Activated T-cell treated with anti-CD3 and anti-CD28 coated beads, Interleukin-2, amount 50 U/mL, for 4 hours (primary cell): ENCODE measurements around the gene CLPSL1. TPM values are rescaled to one million over a fixed set of nuclear protein-coding genes. Genes with fewer than 3 reads are reported as not detected.

Source experiments
- ATAC-seq, 2 donors: fragments of 200-7000 bp; cut with Tn5 transposase; one replicate each; pipeline ENCODE4 v1.10.0; 2021
- DNase-seq: peaks from one replicate; pipeline ENCODE4 v3.0.0-alpha.2; 2020
- H3K27me3 Mint-ChIP-seq: one replicate; pipeline ENCODE4 v1.8.0; 2021; ENCODE audit warnings: low read depth, mixed read lengths
- H3K36me3 Mint-ChIP-seq: one replicate; pipeline ENCODE4 v1.8.0; 2022; ENCODE audit warnings: mixed read lengths; ENCODE audit not compliant: insufficient read depth
- H3K4me1 Mint-ChIP-seq: one replicate; pipeline ENCODE4 v1.8.0; 2021; ENCODE audit warnings: low read depth, mixed read lengths
- H3K4me3 Mint-ChIP-seq: one replicate; pipeline ENCODE4 v1.8.0; 2021; ENCODE audit warnings: mild to moderate bottlenecking, moderate library complexity, mixed read lengths
- H3K9me3 Mint-ChIP-seq: one replicate; pipeline ENCODE4 v1.8.0; 2021; ENCODE audit warnings: mixed read lengths
- total RNA-seq, 3 donors: library from RNA; stranded (reverse); gene quantifications; one replicate each; pipeline ENCODE4 v1.2.1, GENCODE V29; 2021

CLPSL1 gene
- total RNA-seq, 3 donors from 2014 or later: not detected

GRCh38 chr6:35750557-35750956 is 30.3 kb upstream of the CLPSL1 start:
- Mint-ChIP-seq H3K4me3 (no peak overlapping the region), H3K36me3 (no peaks in the 10 kb centered on the region), H3K4me1 (no peaks in the 10 kb centered on the region), H3K27me3 (no peaks in the 10 kb centered on the region), H3K9me3 (peaks cover 7% of the 10 kb centered on the region)
- DNase-seq (no peak), ATAC-seq (peak in 1 of 2 donors; percentile 50)

GRCh38 chr6:35751594-35751993 is 29.2 kb upstream of the CLPSL1 start:
- ATAC-seq: peak; percentile 67 to 79
- H3K4me3 Mint-ChIP-seq: no peak overlapping the region
- no peaks in the 10 kb centered on the region for H3K36me3 Mint-ChIP-seq
- no peaks in the 10 kb centered on the region for H3K4me1 Mint-ChIP-seq
- DNase-seq: no peak
- H3K27me3 Mint-ChIP-seq: no peaks in the 10 kb centered on the region
- H3K9me3 Mint-ChIP-seq: peaks cover 7% of the 10 kb centered on the region

GRCh38 chr6:35752330-35752729 is 28.5 kb upstream of the CLPSL1 start:
- peaks cover 7% of the 10 kb centered on the region for H3K9me3 Mint-ChIP-seq

DNA sequence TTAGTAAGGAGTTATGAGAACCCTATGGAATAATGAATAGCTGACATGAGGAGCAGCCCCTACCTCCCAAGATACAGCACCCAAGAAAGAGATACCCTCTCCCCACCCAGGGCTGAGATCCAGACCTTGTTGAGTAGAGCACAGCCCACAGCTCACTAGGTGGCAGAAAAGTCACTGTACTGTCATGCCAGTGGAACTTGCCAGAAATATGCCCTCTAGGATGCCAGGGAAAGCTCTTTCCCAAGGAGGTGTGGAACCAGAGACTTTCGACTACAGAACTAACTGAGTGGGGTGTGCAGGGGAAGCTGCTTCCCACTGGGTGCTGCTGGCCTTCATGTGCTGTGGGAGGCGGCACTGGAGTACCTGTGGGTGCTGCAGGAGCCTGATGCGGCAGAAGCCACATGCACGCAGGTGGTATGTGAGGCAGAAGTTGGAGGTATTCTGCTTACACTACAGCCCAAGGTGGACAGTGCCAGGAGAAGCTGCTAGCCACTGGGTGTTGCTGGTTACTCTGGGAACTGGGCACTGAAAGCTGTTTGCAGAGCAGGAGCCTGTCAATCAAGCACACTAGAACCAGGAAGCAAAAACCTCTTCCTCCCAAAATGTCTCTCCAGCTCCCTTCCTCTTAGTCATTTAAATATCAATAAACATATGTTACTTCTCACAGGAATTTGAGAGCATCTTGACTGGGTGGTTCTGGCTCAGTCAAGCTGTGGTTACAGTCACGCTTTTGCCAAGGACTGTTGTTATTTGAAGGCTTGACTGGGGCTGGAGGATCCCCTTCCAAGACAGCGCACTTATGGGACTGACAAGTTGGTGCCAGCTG is 26.2 kb upstream of the CLPSL1 start:
- no peak for ATAC-seq
- Mint-ChIP-seq H3K27me3 (peaks cover 16% of the 10 kb centered on the region), H3K36me3 (no peaks in the 10 kb centered on the region), H3K4me3 (no peak overlapping the region), H3K4me1 (no peaks in the 10 kb centered on the region), H3K9me3 (no peaks in the 10 kb centered on the region)
- no peak for DNase-seq

More at GRCh38 chr6:35752330-35752729, 28.5 kb upstream of the CLPSL1 start:
- Mint-ChIP-seq H3K4me3 (no peak overlapping the region), H3K36me3 (no peaks in the 10 kb centered on the region), H3K27me3 (peaks cover 2% of the 10 kb centered on the region), H3K4me1 (no peaks in the 10 kb centered on the region)
- no peak for ATAC-seq
- DNase-seq: no peak

GRCh38 chr6:35755278-35755924 is 25.4 kb upstream of the CLPSL1 start:
- no peak overlapping the region for H3K4me3 Mint-ChIP-seq
- H3K9me3 Mint-ChIP-seq: no peaks in the 10 kb centered on the region
- peaks cover 22% of the 10 kb centered on the region for H3K27me3 Mint-ChIP-seq

DNA sequence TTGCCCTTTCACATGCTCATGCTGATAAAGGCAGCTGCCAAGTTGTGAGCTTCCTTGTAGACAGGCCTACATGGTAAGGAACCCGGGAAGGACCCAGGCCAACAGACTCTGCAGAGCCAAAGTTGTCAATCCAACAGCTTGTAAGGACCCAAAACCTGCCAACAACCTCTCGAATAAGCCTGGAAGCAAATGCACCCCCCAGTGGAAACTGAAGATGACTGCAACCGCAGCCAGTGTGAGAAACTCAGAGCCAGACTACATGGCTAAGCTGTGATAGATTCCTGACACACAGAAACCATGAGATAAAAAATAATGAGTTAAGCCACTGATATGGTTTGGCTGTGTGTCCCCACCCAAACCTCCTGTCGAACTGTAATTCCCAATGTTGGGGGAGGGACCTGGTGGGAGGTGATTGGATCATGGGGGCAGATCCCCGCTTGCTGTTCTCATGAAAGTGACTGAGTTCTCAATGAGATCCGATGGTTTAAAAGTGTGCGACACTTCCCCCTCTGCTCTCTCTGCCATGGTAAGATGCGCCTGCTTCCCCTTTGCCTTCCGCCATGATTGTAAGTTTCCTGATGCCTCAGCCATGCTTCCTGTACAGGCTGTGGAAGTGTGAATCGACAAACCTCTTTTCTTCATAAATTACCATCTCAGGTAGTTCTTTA is 23.2 kb upstream of the CLPSL1 start:
- Mint-ChIP-seq H3K27me3 (peaks cover 40% of the 10 kb centered on the region), H3K36me3 (no peaks in the 10 kb centered on the region), H3K4me3 (no peak overlapping the region), H3K4me1 (no peaks in the 10 kb centered on the region), H3K9me3 (no peaks in the 10 kb centered on the region)
- no peak for ATAC-seq
- no peak for DNase-seq

More at GRCh38 chr6:35755278-35755924, 25.4 kb upstream of the CLPSL1 start:
- DNase-seq (no peak), ATAC-seq (no peak)
- H3K36me3 Mint-ChIP-seq: no peaks in the 10 kb centered on the region
- H3K4me1 Mint-ChIP-seq: no peaks in the 10 kb centered on the region

- Mint-ChIP-seq H3K27me3 (peaks cover 57% of the 10 kb centered on the region), H3K4me1 (peaks cover 3% of the 10 kb centered on the region), H3K36me3 (no peaks in the 10 kb centered on the region), H3K4me3 (no peak overlapping the region), H3K9me3 (no peaks in the 10 kb centered on the region)
- DNase-seq (no peak), ATAC-seq (no peak)
These were observed 21.4 kb upstream of the CLPSL1 start for GRCh38 chr6:35759426-35759825.

GRCh38 chr6:35765739-35766138 is 15.1 kb upstream of the CLPSL1 start:
- peaks cover 3% of the 10 kb centered on the region for H3K4me1 Mint-ChIP-seq

GRCh38 chr6:35769211-35769610 is 11.6 kb upstream of the CLPSL1 start:
- no peaks in the 10 kb centered on the region for H3K4me1 Mint-ChIP-seq
- H3K9me3 Mint-ChIP-seq: no peaks in the 10 kb centered on the region
- H3K36me3 Mint-ChIP-seq: no peaks in the 10 kb centered on the region
- ATAC-seq (no peak), DNase-seq (no peak)
- no peak overlapping the region for H3K4me3 Mint-ChIP-seq
- peaks cover 8% of the 10 kb centered on the region for H3K27me3 Mint-ChIP-seq

More at GRCh38 chr6:35765739-35766138, 15.1 kb upstream of the CLPSL1 start:
- no peak for ATAC-seq
- Mint-ChIP-seq H3K27me3 (peaks cover 39% of the 10 kb centered on the region), H3K9me3 (no peaks in the 10 kb centered on the region), H3K4me3 (no peak overlapping the region), H3K36me3 (no peaks in the 10 kb centered on the region)
- no peak for DNase-seq

GRCh38 chr6:35771343-35771627 is 9.5 kb upstream of the CLPSL1 start:
- ATAC-seq (no peak), DNase-seq (no peak)
- Mint-ChIP-seq H3K9me3 (no peaks in the 10 kb centered on the region), H3K36me3 (no peaks in the 10 kb centered on the region), H3K4me3 (no peak overlapping the region), H3K4me1 (no peaks in the 10 kb centered on the region), H3K27me3 (peaks cover 14% of the 10 kb centered on the region)

DNA sequence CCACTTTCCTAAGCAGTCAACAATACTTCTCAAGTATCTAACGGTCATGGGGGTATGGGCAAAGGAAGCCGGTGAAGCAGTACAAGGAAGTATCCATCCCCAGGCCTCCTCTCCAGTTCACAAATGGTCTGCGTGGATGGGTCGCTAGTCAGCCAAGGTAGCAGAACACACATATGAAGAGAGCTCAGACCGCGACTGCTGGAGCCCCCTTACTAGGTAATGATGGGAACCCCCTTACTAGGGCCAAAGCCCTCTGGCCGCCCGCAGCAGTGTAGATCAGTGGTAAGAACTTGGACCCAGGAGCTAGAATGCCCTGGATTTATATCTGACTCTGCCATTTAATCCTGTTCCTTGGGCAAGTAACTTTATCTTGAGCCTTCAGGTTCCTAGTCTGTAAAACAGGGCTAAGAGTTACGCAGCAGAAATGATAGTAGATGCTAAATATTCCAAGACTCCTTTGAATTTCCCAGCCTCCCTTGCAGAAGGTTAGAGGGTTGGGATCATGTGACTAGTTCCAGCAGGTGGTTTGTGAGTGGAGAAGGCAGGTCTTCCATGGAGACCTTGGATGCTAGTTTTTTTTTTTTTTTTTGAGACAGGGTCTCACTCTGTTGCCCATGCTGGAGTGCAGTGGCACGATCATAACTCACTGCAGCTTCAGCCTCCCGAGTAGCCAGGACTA is 6.6 kb upstream of the CLPSL1 start:
- Mint-ChIP-seq H3K36me3 (no peaks in the 10 kb centered on the region), H3K27me3 (peaks cover 29% of the 10 kb centered on the region)
- DNase-seq: no peak

GRCh38 chr6:35775031-35775430 is 5.8 kb upstream of the CLPSL1 start:
- H3K27me3 Mint-ChIP-seq: peaks cover 29% of the 10 kb centered on the region
- no peaks in the 10 kb centered on the region for H3K9me3 Mint-ChIP-seq
- ATAC-seq (no peak), DNase-seq (no peak)
- peaks cover 5% of the 10 kb centered on the region for H3K4me1 Mint-ChIP-seq
- no peak overlapping the region for H3K4me3 Mint-ChIP-seq
- H3K36me3 Mint-ChIP-seq: no peaks in the 10 kb centered on the region

More for the DNA sequence above, 6.6 kb upstream of the CLPSL1 start:
- no peaks in the 10 kb centered on the region for H3K9me3 Mint-ChIP-seq
- ATAC-seq: no peak
- peaks cover 5% of the 10 kb centered on the region for H3K4me1 Mint-ChIP-seq
- H3K4me3 Mint-ChIP-seq: no peak overlapping the region

GRCh38 chr6:35776364-35777215 is 4.2 kb upstream of the CLPSL1 start, which contains the start of gene CLPSL2:
CLPSL2 (plus strand) TSS chr6:35776598; CDS start chr6:35776619, 21 bp downstream.
- DNase-seq (no peak), ATAC-seq (peak; percentile 43 to 57)
- Mint-ChIP-seq H3K36me3 (no peaks in the 10 kb centered on the region), H3K27me3 (peaks cover 32% of the 10 kb centered on the region), H3K4me3 (peak within 1 kb of the TSS; percentile 60), H3K4me1 (peaks cover 5% of the 10 kb centered on the region), H3K9me3 (no peaks in the 10 kb centered on the region)
